ENCODE results near the gene FGF1.

FGF1 gene

DNA sequence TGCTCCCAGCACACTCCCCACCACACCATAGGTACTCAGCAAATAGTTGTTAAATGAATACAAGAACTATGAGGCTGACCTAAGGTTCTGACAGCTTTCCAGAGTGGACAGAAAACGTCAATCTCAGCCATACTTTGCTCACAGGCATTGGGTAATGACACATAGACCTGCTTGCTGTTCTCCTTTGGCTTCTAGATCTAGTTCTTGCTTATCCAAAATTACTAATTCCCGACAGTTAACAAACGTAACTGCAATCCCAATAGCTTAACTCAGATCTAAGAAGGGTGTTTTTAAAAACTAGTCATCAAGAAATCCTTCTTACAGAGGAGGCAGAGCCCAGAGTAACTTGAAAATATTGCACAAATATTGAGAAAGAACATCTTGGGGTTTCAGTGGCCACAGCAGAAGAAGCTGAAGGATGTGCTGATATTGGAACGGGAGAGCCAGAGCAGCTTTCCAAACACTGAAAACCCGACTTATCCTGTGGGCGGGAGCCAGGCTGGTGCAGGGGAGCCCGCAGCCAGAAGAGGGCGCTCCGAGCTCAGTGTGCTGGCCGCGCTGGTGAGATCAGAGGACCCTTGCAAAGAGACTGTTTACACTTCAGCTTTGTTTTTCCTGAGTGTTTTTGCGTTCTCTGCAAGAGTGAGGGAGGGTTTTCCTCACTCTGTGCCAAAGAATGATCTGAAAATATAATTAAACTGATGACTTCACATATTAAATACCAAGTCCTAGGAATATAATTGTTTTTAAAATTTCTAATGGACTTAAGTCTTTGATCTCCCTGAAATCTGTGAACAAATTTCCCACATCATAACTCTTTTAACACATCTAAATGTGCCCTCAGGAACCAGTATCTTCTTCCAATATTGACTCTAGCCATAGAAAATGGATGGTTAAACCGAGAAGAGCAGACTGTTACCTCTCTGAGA, 30.3 kb downstream of the FGF1 start (continued):
- TF ChIP-seq, protein P1, sequence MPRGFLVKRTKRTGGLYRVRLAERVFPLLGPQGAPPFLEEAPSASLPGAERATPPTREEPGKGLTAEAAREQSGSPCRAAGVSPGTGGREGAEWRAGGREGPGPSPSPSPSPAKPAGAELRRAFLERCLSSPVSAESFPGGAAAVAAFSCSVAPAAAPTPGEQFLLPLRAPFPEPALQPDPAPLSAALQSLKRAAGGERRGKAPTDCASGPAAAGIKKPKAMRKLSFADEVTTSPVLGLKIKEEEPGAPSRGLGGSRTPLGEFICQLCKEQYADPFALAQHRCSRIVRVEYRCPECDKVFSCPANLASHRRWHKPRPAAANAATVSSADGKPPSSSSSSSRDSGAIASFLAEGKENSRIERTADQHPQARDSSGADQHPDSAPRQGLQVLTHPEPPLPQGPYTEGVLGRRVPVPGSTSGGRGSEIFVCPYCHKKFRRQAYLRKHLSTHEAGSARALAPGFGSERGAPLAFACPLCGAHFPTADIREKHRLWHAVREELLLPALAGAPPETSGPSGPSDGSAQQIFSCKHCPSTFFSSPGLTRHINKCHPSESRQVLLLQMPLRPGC (tag by site-specific recombination; IDR thresholded peaks at IDR 0.05), result no peak
- no peak for TF ChIP-seq ZNF155 (tag by site-specific recombination; IDR thresholded peaks at IDR 0.05)
- TF ChIP-seq, protein P2, sequence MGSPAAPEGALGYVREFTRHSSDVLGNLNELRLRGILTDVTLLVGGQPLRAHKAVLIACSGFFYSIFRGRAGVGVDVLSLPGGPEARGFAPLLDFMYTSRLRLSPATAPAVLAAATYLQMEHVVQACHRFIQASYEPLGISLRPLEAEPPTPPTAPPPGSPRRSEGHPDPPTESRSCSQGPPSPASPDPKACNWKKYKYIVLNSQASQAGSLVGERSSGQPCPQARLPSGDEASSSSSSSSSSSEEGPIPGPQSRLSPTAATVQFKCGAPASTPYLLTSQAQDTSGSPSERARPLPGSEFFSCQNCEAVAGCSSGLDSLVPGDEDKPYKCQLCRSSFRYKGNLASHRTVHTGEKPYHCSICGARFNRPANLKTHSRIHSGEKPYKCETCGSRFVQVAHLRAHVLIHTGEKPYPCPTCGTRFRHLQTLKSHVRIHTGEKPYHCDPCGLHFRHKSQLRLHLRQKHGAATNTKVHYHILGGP (tag by site-specific recombination; IDR thresholded peaks at IDR 0.05), result no peak
- no peak for TF ChIP-seq YY1 (tag by site-specific recombination; IDR thresholded peaks at IDR 0.05)
- no peak for TF ChIP-seq ZNF747 (tag by site-specific recombination; IDR thresholded peaks at IDR 0.05)
- TF ChIP-seq HOXC10 (CRISPR knock-in tag; IDR thresholded peaks at IDR 0.05), result no peak
- TF ChIP-seq, protein P3, sequence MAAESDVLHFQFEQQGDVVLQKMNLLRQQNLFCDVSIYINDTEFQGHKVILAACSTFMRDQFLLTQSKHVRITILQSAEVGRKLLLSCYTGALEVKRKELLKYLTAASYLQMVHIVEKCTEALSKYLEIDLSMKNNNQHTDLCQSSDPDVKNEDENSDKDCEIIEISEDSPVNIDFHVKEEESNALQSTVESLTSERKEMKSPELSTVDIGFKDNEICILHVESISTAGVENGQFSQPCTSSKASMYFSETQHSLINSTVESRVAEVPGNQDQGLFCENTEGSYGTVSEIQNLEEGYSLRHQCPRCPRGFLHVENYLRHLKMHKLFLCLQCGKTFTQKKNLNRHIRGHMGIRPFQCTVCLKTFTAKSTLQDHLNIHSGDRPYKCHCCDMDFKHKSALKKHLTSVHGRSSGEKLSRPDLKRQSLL (tag by site-specific recombination; IDR thresholded peaks at IDR 0.05), result no peak
- TF ChIP-seq ZFP3 (tag by site-specific recombination; IDR thresholded peaks at IDR 0.05; ENCODE audit: low read depth), result no peak
- TF ChIP-seq YY2 (tag by site-specific recombination; IDR thresholded peaks at IDR 0.05), result no peak
- no peak for TF ChIP-seq ZNF555 (tag by site-specific recombination; conservative IDR thresholded peaks at IDR 0.05)
- TF ChIP-seq, protein P4, sequence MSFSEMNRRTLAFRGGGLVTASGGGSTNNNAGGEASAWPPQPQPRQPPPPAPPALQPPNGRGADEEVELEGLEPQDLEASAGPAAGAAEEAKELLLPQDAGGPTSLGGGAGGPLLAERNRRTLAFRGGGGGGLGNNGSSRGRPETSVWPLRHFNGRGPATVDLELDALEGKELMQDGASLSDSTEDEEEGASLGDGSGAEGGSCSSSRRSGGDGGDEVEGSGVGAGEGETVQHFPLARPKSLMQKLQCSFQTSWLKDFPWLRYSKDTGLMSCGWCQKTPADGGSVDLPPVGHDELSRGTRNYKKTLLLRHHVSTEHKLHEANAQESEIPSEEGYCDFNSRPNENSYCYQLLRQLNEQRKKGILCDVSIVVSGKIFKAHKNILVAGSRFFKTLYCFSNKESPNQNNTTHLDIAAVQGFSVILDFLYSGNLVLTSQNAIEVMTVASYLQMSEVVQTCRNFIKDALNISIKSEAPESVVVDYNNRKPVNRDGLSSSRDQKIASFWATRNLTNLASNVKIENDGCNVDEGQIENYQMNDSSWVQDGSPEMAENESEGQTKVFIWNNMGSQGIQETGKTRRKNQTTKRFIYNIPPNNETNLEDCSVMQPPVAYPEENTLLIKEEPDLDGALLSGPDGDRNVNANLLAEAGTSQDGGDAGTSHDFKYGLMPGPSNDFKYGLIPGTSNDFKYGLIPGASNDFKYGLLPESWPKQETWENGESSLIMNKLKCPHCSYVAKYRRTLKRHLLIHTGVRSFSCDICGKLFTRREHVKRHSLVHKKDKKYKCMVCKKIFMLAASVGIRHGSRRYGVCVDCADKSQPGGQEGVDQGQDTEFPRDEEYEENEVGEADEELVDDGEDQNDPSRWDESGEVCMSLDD (tag by site-specific recombination; IDR thresholded peaks at IDR 0.05), result no peak
- TF ChIP-seq ZBTB7A (tag by site-specific recombination; IDR thresholded peaks at IDR 0.05; ENCODE audit: low read depth), result no peak
- TF ChIP-seq ZNF501 (tag by site-specific recombination; IDR thresholded peaks at IDR 0.05), result 0 out of 2 replicates have a peak, but pooled peaks have one; percentile 44
- no peak for TF ChIP-seq ZNF354C (tag by site-specific recombination; IDR thresholded peaks at IDR 0.05; ENCODE audit: borderline replicate concordance, low read depth)
- peak; percentile 93 for TF ChIP-seq ZNF660 (tag by site-specific recombination; IDR thresholded peaks at IDR 0.05)
- TF ChIP-seq ZNF223 (tag by site-specific recombination; IDR thresholded peaks at IDR 0.05), result no peak
- no peak for TF ChIP-seq SCRT2 (tag by site-specific recombination; IDR thresholded peaks at IDR 0.05)
- peak; percentile 17; the same call in 1 of the 2 replicates for TF ChIP-seq ZNF335 (tag by site-specific recombination; conservative IDR thresholded peaks at IDR 0.05)
- no peak for TF ChIP-seq ZNF670 (tag by site-specific recombination; IDR thresholded peaks at IDR 0.05; ENCODE audit: low read depth)
- TF ChIP-seq ZNF133 (tag by site-specific recombination; IDR thresholded peaks at IDR 0.05), result no peak
- TF ChIP-seq, protein P5, sequence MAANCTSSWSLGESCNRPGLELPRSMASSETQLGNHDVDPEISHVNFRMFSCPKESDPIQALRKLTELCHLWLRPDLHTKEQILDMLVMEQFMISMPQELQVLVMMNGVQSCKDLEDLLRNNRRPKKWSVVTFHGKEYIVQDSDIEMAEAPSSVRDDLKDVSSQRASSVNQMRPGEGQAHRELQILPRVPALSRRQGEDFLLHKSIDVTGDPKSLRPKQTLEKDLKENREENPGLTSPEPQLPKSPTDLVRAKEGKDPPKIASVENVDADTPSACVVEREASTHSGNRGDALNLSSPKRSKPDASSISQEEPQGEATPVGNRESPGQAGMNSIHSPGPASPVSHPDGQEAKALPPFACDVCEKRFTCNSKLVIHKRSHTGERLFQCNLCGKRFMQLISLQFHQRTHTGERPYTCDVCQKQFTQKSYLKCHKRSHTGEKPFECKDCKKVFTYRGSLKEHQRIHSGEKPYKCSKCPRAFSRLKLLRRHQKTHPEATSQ (tag by site-specific recombination; IDR thresholded peaks at IDR 0.05), result no peak
- TF ChIP-seq ZNF830 (tag by site-specific recombination; IDR thresholded peaks at IDR 0.05; ENCODE audit: low read depth), result no peak
- TF ChIP-seq ZBTB8A (tag by site-specific recombination; IDR thresholded peaks at IDR 0.05), result no peak
- TF ChIP-seq, protein P6, sequence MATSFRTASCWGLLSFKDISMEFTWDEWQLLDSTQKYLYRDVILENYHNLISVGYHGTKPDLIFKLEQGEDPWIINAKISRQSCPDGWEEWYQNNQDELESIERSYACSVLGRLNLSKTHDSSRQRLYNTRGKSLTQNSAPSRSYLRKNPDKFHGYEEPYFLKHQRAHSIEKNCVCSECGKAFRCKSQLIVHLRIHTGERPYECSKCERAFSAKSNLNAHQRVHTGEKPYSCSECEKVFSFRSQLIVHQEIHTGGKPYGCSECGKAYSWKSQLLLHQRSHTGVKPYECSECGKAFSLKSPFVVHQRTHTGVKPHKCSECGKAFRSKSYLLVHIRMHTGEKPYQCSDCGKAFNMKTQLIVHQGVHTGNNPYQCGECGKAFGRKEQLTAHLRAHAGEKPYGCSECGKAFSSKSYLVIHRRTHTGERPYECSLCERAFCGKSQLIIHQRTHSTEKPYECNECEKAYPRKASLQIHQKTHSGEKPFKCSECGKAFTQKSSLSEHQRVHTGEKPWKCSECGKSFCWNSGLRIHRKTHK (tag by site-specific recombination; IDR thresholded peaks at IDR 0.05), result no peak
- TF ChIP-seq, protein P7, sequence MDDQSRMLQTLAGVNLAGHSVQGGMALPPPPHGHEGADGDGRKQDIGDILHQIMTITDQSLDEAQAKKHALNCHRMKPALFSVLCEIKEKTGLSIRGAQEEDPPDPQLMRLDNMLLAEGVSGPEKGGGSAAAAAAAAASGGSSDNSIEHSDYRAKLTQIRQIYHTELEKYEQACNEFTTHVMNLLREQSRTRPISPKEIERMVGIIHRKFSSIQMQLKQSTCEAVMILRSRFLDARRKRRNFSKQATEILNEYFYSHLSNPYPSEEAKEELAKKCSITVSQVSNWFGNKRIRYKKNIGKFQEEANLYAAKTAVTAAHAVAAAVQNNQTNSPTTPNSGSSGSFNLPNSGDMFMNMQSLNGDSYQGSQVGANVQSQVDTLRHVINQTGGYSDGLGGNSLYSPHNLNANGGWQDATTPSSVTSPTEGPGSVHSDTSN (CRISPR knock-in tag; IDR thresholded peaks at IDR 0.05), result no peak
- TF ChIP-seq FEZF1 (tag by site-specific recombination; IDR thresholded peaks at IDR 0.05), result no peak
- peak; percentile 57; the same call in 1 of the 2 replicates for TF ChIP-seq EGR2 (tag by site-specific recombination; IDR thresholded peaks at IDR 0.05; ENCODE audit: low read depth)
- no peak for TF ChIP-seq ZNF529 (tag by site-specific recombination; IDR thresholded peaks at IDR 0.05; ENCODE audit: insufficient replicate concordance)
- no peak for TF ChIP-seq ZNF624 (tag by site-specific recombination; IDR thresholded peaks at IDR 0.05)
